NCI-H226 (cell line): ENCODE data around the gene CA4.
A peak's percentile ranks its signal among the peaks of the same experiment; 100 is the strongest.
"Not testable (repeated sequence)": the region's sequence is repeated elsewhere in the genome, so short reads cannot be mapped to it uniquely, and the experiment has no call there.

ENCODE experiments used
- DNase-seq: peaks from one replicate; pipeline ENCODE4 v3.0.0-alpha.2; 2015

Gene CA4

DNA sequence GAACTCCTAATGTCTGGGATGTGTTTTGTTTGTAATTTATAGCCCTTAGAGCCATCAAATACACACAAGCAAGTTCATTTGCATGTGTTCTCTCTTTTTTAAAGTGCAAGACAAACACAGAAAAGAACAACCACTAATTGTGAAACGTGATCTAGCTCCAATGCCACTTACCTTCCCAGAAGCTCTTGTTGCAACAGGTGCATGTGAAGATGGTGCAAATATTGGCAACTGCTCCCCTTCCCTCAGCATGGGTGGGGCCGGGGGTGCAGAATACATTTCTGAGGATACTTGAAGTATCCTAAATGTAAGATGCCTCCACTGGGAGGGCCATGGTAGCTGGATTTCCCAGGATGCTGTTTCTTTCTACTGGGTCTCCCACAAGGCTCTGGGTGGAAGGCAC is 28.4 kb downstream of the CA4 start:
- not testable (repeated sequence) for DNase-seq

DNA sequence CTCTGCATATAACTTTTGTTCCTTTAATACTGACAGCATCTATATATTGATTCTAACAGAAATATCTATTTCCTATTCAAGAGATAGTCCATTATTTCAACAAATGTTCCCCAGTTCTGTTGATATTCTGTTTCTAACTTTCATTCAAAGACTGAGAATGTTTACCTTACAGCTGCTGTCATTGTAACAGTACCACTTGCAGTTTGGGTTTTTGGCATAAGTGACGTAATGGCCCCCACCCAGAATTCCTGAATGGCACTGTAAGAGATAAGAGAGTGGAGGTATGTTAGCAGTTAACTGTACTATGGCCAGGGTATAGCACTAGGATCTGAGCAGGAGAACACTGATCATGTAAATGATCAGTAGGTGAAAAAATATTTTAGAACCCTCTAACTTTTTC is 30.6 kb downstream of the CA4 start:
- DNase-seq, result not testable (repeated sequence)

DNA sequence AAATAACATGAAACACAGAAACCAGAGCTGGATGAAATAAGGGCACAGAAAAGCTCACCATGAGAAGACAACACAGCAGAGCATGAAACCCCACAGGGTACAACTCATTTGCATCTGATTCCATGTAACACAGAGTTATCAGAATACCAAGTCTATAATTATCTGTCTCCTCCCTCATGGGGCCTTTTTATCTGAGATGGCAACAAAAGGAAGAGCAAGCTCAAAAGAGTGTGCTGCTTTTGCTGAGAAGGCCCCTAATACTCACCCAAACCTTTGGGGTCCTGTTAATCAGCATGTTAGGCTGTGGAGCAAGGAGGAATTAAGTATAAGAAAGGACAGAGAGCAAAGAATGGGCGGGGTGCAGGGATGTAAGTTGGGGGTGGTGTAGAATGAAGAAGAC is 36.6 kb downstream of the CA4 start:
- not testable (repeated sequence) for DNase-seq

DNA sequence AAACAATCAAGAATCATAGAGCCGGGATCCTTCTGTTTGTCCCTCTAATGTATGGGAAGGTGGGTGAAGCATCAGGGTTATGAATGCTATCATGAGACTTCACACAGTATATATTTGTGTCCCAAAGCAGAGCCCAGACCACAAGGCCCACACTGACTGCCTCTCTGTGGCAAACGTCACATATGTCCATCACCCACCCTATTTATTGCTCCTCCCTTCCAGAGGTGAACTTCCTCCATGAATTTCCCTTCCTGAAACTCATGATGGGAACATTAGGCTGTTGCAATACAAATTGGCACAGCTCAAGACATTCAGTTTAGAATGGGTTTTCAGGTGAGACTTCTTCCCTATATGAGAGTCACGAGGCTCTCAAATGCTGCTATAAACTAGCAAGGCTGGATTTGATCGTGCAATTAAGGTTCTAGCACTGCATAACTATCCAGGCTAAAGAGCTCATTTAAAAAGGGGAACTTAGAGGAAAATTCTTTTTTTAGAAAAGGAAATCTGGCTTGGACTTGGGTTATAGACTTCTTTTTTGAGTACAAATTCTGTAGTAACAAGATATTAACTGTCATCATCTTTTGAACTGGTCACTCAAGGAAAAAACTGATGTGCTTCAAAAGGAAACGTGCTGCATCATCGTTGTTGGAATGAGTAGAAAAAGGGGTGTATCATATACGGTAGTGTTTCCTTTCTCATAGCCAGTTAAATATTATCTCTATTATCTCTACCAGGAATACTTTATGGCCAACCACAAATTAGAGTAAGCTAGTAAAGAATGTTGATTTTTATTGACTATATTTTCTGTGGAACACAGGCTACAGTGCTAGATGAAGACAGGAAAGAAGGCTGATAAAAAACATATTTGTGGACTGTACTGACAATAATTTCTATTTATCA is 37.3 kb downstream of the CA4 start:
- peak; percentile 58 for DNase-seq

DNA sequence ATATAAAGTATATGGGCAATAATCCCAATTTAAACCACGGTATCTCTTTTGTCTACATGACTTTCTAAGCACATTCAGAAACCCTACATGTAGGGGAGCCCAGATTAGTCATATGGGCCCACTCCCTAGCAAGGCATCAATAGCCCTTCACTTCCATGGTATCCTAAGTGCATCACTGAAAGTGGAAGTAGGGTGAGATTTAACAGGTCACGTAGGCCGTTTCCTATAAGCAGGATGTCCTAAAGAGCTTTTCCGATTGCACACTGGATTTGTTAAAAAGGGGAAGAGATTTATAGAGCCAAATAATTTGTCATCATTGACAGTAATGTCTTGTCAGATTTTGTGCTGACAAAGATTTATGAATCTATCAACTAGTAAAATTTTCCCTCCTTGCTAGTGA is 39.0 kb downstream of the CA4 start:
- no peak for DNase-seq

DNA sequence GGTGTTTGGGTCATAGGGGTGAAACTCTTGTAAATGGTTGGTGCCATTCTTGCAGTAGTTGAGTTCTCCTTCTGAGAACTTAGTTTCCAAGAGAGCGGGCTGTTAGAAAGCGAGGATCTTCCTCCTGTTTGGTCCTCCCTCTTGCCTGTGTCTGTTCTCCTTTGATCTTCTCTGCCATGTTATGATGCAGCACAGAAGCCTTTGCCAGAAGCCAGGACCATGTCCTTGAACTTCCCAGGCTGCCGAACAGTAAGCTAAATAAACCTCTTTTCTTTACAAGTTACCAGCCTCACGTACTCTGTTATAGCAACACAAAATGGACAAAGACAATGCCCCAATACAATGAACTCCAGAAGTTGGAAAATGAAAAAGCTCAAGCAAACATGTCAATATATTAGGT is 40.3 kb downstream of the CA4 start:
- DNase-seq, result not testable (repeated sequence)

DNA sequence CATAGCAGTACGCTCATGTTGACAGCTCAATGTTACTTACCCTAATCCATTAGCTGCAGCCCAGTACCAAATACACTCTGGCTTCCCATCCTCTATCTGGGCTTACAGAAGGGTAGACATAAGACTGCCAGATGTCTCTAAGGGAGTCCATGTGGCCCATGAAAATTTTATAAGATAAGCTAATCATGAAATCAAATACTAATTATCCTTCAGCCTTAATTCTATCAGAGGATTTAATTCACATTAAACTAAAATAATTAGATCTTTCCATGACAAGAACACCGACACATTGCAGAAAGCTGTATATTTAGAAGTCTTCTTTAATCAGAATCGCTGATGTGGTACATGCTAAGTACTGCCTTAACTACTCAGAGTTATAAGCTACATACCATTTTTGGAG is 43.3 kb downstream of the CA4 start:
- not testable (repeated sequence) for DNase-seq

DNA sequence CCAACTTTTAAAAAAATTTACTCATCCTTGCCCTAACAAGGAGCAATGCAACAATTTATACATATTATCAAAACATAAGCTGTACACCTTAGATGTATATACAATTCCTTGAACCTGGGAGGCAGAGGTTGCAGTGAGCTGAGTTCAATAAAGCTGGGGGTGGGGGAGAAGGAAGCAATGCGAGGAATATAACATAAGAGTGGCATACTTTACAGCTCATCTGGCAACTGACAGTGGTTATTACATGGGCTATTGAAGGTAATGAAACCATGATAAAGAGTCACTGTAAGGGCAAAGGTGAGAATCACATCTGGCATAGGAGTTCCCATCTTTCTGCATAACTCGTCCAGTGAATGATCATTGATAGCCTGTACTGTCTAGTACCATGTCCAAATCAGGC is 43.7 kb downstream of the CA4 start:
- DNase-seq, result no peak

DNA sequence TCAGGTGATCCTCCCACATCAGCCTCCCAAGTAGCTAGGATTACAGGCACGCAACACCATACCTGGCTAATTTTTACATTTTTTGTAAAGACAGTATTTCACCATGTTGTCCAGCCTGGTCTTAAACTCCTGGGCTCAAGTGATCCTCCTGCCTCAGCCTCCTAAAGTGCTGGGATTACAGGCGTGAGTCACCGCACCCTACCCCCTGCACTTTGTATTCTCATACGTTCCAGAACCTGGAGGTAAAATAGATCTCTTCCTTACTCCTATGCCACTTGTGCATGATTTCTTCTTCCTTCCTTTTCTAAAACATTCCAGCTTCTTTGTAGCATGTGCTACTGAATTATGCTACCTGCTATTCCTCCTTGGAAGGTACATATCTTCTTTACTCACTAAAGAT is 44.4 kb downstream of the CA4 start:
- DNase-seq, result not testable (repeated sequence)

DNA sequence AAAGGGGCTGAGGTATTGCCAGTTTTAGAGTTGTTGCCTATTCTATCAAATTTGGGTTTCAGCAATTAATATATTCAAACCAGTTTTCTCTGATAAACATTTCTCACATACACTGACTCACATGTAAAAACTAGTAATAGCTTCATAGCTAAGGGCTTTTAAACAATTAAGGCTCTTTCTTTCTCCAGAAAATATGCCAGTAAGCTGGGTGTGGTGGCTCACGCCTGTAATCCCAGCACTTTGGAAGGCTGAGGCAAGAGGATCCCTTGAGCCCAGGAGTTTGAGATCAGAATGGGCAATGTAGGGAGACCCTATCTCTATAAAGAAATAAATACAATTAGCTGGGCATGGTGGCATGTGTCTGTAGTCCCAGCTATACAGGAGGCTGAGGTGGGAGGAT is 48.9 kb downstream of the CA4 start:
- DNase-seq, result not testable (repeated sequence)

DNA sequence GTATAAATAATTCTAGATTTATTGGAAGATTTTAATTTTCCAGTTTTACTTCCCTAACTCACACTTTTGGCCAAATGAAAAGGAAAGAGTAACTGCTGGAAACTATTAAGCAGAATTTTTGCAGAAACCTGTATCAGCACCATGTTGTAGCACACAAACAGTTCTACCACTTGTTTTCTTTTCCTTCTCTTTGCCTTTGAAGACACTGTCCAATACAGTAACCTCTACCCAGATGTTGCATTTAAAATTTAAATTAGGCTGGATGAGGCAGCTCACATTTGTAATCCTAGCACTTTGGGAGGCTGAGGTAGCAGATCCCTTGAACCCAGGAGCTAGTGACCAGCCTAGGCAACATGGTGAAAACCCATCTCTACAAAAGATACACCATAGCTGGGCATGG is 56.0 kb downstream of the CA4 start:
- DNase-seq, result not testable (repeated sequence)

DNA sequence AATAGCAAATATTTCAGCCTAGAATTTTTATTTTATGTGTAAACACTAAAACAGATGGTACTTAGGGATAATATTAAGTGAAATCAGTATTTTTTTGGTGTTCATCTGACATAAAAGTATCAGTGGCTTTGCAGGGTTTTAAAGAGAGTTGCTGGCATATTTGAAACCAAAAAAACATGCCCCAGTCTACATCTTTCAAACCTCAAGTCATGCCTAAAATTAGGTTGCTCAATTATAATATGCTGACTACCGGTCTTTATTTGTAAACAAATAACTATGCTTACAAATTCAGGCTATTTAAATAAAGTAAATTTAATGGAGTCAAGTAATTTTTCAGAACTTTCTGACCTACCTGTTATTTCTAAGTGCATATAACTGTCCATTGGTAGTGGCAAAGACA is 58.5 kb downstream of the CA4 start:
- DNase-seq, result not testable (repeated sequence)
